Astrocyte (in vitro differentiated cells and primary cell): ENCODE measurements around the gene PIM1. TPM values are rescaled to one million over a fixed set of nuclear protein-coding genes. Genes with fewer than 3 reads are reported as not detected.

Experiments used
- DNase-seq: peaks from one replicate; pipeline ENCODE4 v3.0.0-alpha.2; 2010; ENCODE audit warnings: low read depth
- FAIRE-seq: peaks from 2 replicates; lab custom pipeline; 2011; peaks lifted over from hg19 to GRCh38; lab: Jason Lieb, UNC
- H2AFZ ChIP-seq: 2 replicates; pipeline ENCODE4 v1.6.0; 2012; ENCODE audit warnings: low read depth, low read length, inconsistent platforms
- H3K27ac ChIP-seq: 2 replicates; pipeline ENCODE4 v1.5.1; 2011; ENCODE audit warnings: low read depth, low read length, inconsistent platforms
- H3K27me3 ChIP-seq: 2 replicates; pipeline ENCODE4 v1.6.0; 2011; ENCODE audit warnings: low read length, inconsistent platforms; ENCODE audit not compliant: insufficient read depth
- H3K36me3 ChIP-seq: 2 replicates; pipeline ENCODE4 v1.5.1; 2011; ENCODE audit warnings: low read length, inconsistent platforms; ENCODE audit not compliant: insufficient read depth
- H3K4me1 ChIP-seq: 2 replicates; pipeline ENCODE4 v1.5.1; 2011; ENCODE audit warnings: low read length, inconsistent platforms; ENCODE audit not compliant: insufficient read depth
- H3K4me2 ChIP-seq: 2 replicates; pipeline ENCODE4 v1.6.0; 2012; ENCODE audit warnings: low read length, inconsistent platforms
- H3K4me3 ChIP-seq: 2 replicates; pipeline ENCODE4 v1.5.1; 2011; ENCODE audit warnings: low read depth, mild to moderate bottlenecking, low read length, inconsistent platforms; ENCODE audit not compliant: insufficient read depth
- H3K79me2 ChIP-seq: 2 replicates; pipeline ENCODE4 v1.6.0; 2012; ENCODE audit warnings: mild to moderate bottlenecking, low read length, inconsistent platforms; ENCODE audit not compliant: insufficient read depth
- H3K9ac ChIP-seq: 2 replicates; pipeline ENCODE4 v1.6.0; 2012; ENCODE audit warnings: mild to moderate bottlenecking, low read length, inconsistent platforms
- H3K9me3 ChIP-seq: 2 replicates; pipeline ENCODE4 v1.5.1; 2012; ENCODE audit warnings: low read depth, mild to moderate bottlenecking, low read length, inconsistent platforms; ENCODE audit not compliant: insufficient read depth
- H4K20me1 ChIP-seq: 2 replicates; pipeline ENCODE4 v1.6.0; 2012; ENCODE audit warnings: low read length, inconsistent platforms; ENCODE audit not compliant: insufficient read depth
- H3K27ac Mint-ChIP-seq: one replicate; pipeline ENCODE4 v1.8.0; 2021; ENCODE audit warnings: mild to moderate bottlenecking, mixed read lengths; ENCODE audit not compliant: unreplicated experiment
- H3K27me3 Mint-ChIP-seq: one replicate; pipeline ENCODE4 v1.8.0; 2021; ENCODE audit warnings: low read depth, mixed read lengths; ENCODE audit not compliant: unreplicated experiment
- H3K36me3 Mint-ChIP-seq: one replicate; pipeline ENCODE4 v1.8.0; 2021; ENCODE audit warnings: low read depth, mixed read lengths; ENCODE audit not compliant: unreplicated experiment
- H3K4me1 Mint-ChIP-seq: one replicate; pipeline ENCODE4 v1.8.0; 2021; ENCODE audit warnings: low read depth, mixed read lengths; ENCODE audit not compliant: unreplicated experiment
- H3K4me3 Mint-ChIP-seq: one replicate; pipeline ENCODE4 v1.8.0; 2021; ENCODE audit warnings: mild to moderate bottlenecking, moderate library complexity, mixed read lengths; ENCODE audit not compliant: unreplicated experiment
- H3K9me3 Mint-ChIP-seq: one replicate; pipeline ENCODE4 v1.8.0; 2021; ENCODE audit warnings: mild to moderate bottlenecking, mixed read lengths; ENCODE audit not compliant: unreplicated experiment
- EZH2 ChIP-seq: IDR thresholded peaks from 2 replicates; pipeline ENCODE4 v1.6.1; 2012; ENCODE audit warnings: mild to moderate bottlenecking, low read length, inconsistent platforms; ENCODE audit not compliant: insufficient read depth
- total RNA-seq: library from RNA; stranded (reverse); gene quantifications from 2 replicates; pipeline ENCODE4 v1.2.1, GENCODE V29; 2021
- TF ChIP-seq, protein P1 (sequence below): IDR thresholded peaks from 2 replicates; pipeline ENCODE4 v1.5.1; 2011; ENCODE audit warnings: low read depth, mild to moderate bottlenecking, inconsistent platforms, low read length, moderate library complexity; ENCODE audit not compliant: insufficient read depth

Gene PIM1
- total RNA-seq, 1 donor from 2014 or later, result 32.1 TPM

DNA sequence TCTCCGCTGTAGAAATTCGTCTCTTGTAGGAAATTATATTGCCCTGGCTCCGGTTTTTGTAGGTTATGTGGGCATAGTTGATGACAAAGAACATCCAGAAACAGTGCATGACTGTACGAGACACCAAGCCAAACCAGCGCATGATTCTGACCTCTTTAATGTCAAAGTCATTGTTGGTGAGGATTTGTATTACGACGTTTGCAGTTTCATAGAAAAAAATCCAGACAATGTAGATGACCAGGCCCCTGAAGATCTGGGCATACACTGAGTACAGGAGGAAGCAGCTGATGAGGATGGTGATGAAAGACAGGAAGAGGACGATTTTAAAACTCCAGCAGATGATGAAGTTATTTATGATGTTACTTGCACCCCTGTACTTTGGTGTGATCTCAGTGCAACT lies 48.6 kb downstream of the PIM1 start:
- H4K20me1 ChIP-seq, result no peaks in the 10 kb centered on the region
- no peak for FAIRE-seq
- H3K4me3 ChIP-seq, result no peak overlapping the region
- no peaks in the 10 kb centered on the region for H3K79me2 ChIP-seq
- H3K36me3 ChIP-seq, result no peaks in the 10 kb centered on the region
- no peak for TF ChIP-seq EZH2
- TF ChIP-seq, protein P1, sequence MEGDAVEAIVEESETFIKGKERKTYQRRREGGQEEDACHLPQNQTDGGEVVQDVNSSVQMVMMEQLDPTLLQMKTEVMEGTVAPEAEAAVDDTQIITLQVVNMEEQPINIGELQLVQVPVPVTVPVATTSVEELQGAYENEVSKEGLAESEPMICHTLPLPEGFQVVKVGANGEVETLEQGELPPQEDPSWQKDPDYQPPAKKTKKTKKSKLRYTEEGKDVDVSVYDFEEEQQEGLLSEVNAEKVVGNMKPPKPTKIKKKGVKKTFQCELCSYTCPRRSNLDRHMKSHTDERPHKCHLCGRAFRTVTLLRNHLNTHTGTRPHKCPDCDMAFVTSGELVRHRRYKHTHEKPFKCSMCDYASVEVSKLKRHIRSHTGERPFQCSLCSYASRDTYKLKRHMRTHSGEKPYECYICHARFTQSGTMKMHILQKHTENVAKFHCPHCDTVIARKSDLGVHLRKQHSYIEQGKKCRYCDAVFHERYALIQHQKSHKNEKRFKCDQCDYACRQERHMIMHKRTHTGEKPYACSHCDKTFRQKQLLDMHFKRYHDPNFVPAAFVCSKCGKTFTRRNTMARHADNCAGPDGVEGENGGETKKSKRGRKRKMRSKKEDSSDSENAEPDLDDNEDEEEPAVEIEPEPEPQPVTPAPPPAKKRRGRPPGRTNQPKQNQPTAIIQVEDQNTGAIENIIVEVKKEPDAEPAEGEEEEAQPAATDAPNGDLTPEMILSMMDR, result no peak
- no peak overlapping the region for H3K4me2 ChIP-seq
- no peak overlapping the region for H3K9ac ChIP-seq
- Mint-ChIP-seq H3K4me3 (no peak overlapping the region), H3K36me3 (no peaks in the 10 kb centered on the region), H3K27me3 (no peaks in the 10 kb centered on the region), H3K4me1 (peaks cover 5% of the 10 kb centered on the region), H3K9me3 (no peaks in the 10 kb centered on the region), H3K27ac (no peak overlapping the region)
- no peak overlapping the region for H3K27ac ChIP-seq
- H2AFZ ChIP-seq, result no peak overlapping the region
- DNase-seq, result no peak
- H3K9me3 ChIP-seq, result no peaks in the 10 kb centered on the region
- H3K27me3 ChIP-seq, result no peaks in the 10 kb centered on the region
- H3K4me1 ChIP-seq, result peaks cover 6% of the 10 kb centered on the region

DNA sequence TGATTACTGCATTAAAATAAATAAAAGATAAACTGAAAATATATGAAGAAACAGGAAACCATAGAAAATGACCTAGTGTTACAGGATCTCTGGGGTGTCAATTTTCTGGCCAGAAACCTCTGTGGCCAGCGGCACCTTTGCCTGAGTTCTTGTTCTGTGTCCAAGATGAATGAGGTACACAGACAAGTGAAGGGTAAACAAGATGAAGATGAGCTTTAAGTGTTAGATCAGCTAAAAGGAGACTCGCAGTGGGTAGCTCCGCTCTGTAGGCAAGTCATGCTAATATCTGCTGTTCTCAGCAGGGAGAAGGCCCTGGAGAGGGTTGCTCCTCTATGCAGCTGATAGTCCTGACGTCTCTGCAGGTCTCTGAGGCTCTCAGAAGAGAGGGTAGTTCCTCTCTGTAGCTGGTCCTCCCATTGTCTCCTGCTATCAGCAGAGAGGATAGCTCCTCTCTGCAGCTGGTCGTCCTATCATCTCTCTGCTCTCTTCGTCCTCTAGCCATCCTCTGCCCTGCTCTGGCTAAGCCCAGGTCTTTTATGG lies 51.7 kb downstream of the PIM1 start:
- Histone ChIP-seq H3K4me2 (peak overlapping the region; percentile 91), H3K27me3 (no peaks in the 10 kb centered on the region), H3K9me3 (no peaks in the 10 kb centered on the region), H3K4me3 (peak overlapping the region; percentile 66), H3K36me3 (no peaks in the 10 kb centered on the region), H3K79me2 (no peaks in the 10 kb centered on the region), H4K20me1 (no peaks in the 10 kb centered on the region), H2AFZ (peak overlapping the region; percentile 92), H3K4me1 (peaks cover 6% of the 10 kb centered on the region), H3K9ac (peak overlapping the region; percentile 45), H3K27ac (no peak overlapping the region)
- H3K27me3 Mint-ChIP-seq, result no peaks in the 10 kb centered on the region
- no peak for FAIRE-seq
- H3K27ac Mint-ChIP-seq, result peak overlapping the region; percentile 34
- no peaks in the 10 kb centered on the region for H3K36me3 Mint-ChIP-seq
- peak overlapping the region; percentile 82 for H3K4me3 Mint-ChIP-seq
- DNase-seq, result no peak
- no peaks in the 10 kb centered on the region for H3K9me3 Mint-ChIP-seq
- H3K4me1 Mint-ChIP-seq, result peaks cover 5% of the 10 kb centered on the region
- TF ChIP-seq, protein P1, result no peak
- no peak for TF ChIP-seq EZH2

DNA sequence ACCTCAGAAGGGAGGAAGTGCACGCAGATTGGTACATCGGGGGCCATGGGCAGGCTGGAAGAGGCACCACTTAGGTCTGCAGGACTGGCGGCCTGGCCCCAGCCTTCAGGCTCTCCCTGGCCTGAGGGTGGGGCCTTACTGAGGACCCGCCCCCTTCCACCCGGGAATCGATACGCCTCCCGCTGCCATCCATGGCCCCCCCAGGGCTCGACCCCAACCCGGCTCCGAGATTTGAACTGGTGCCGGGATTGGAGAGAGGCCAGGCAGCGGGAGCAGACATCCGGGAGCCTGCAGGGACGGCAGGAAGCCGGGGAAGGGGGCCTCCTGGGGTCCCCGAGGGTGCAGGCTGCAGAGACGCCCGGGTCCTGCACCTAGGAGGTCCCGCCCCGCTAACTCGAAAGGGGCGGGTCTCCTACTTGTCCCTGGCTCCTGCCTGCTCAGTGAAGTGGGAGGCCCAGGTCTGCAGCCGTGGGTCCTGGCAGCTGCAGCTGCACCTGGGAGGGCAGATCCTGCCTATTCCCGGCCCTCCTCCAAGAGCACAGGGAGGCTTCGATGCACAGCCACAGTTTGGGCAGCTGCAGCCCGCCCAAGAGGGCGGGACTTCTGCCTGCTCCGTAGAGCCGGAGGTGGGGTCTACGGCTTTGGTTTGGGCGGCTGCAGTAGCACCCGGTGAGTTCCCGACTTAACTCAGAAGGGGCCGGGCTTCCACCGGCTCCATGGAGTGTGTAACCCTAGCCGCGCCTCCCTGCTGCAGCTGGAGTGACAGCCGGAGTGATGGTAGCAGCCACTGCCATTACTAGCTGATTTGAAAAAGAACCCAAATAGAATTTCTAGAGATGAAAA lies 52.4 kb downstream of the PIM1 start:
- Mint-ChIP-seq H3K27me3 (no peaks in the 10 kb centered on the region), H3K36me3 (no peaks in the 10 kb centered on the region), H3K4me1 (peaks cover 5% of the 10 kb centered on the region), H3K27ac (peak overlapping the region; percentile 34), H3K4me3 (peak overlapping the region; percentile 82), H3K9me3 (no peaks in the 10 kb centered on the region)
- Histone ChIP-seq H3K36me3 (no peaks in the 10 kb centered on the region), H3K9me3 (no peaks in the 10 kb centered on the region), H2AFZ (peak overlapping the region; percentile 92), H3K4me3 (peak overlapping the region; percentile 66), H4K20me1 (no peaks in the 10 kb centered on the region), H3K27ac (no peak overlapping the region), H3K4me1 (peaks cover 6% of the 10 kb centered on the region), H3K79me2 (no peaks in the 10 kb centered on the region), H3K27me3 (no peaks in the 10 kb centered on the region), H3K9ac (peak overlapping the region; percentile 45), H3K4me2 (peak overlapping the region; percentile 91)
- FAIRE-seq (no peak), DNase-seq (peak; percentile 84)
- no peak for TF ChIP-seq EZH2
- TF ChIP-seq, protein P1, result no peak
